ENCODE results near the gene COX17. TPM values are rescaled to one million over a fixed set of nuclear protein-coding genes. Genes with fewer than 3 reads are reported as not detected.

COX17 gene
- total RNA-seq: 10 to 100 TPM; 12.4 to 30.6 (median 24.0) TPM
- 10 to 100 TPM; 26.9 to 42.2 TPM for polyA plus RNA-seq
- long read RNA-seq, donor 1, transcript COX17-201 (3 exons, 684 nt): major isoform, 6 of 10 reads
- long read RNA-seq, donor 1, partial matches to known transcripts: 0 of 10 reads
- long read RNA-seq, donor 1, other reads (novel, unspliced or antisense): 0 of 10 reads
- long read RNA-seq, donor 2, transcript COX17-201 (3 exons, 684 nt): major isoform, 42 of 49 reads
- long read RNA-seq, donor 2, partial matches to known transcripts: 5 of 49 reads
- long read RNA-seq, donor 2, other reads (novel, unspliced or antisense): 0 of 49 reads
- long read RNA-seq, donor 3, transcript COX17-201 (3 exons, 684 nt): major isoform, 19 of 28 reads
- long read RNA-seq, donor 3, partial matches to known transcripts: 2 of 28 reads
- long read RNA-seq, donor 3, other reads (novel, unspliced or antisense): 3 of 28 reads

GRCh38 chr3:119676771-119677640 is at the start of gene COX17:
COX17 (minus strand) TSS chr3:119677406; CDS start chr3:119677310, 96 bp downstream.
- TF ChIP-seq EP300 (IDR thresholded peaks at IDR 0.05): no peak
- peak; percentile 61 for TF ChIP-seq POLR2A (IDR thresholded peaks at IDR 0.05)
- peak in 1 of 3 donors; percentile 32 for TF ChIP-seq CTCF (IDR thresholded peaks at IDR 0.05)
- no peaks in the 10 kb centered on the region for H3K36me3 ChIP-seq
- intact Hi-C loops (cut with DNase I): loop anchor here in 3 of 4 donors (10.0 kb wide), 2 partner anchors 102 to 182 kb away; partner anchors contain the start of genes TIMMDC1 (in 3 of the 3) and ADPRH (in 1 of the 3)
- DNase-seq: peak; percentile 91 to 95 (median 93)
- no peaks in the 10 kb centered on the region for H3K27me3 ChIP-seq
- WGBS, 3 donors: 0% methylated on average over 48 to 54 of the region's 54 CpGs
- H3K4me1 ChIP-seq (ENCODE audit: insufficient read depth): peaks cover 2% of the 10 kb centered on the region
- peak within 1 kb of the TSS in 1 of 2 donors; percentile 70 for H3K27ac ChIP-seq
- peak within 1 kb of the TSS; percentile 85 for H3K4me3 ChIP-seq
- no peaks in the 10 kb centered on the region for H3K9me3 ChIP-seq

- 88 to 96% (median 96%) methylated on average over 2 of the region's 2 CpGs for WGBS, 3 donors
- intact Hi-C loops (cut with DNase I): no loop called here
- no peak overlapping the region for H3K27ac ChIP-seq
- H3K36me3 ChIP-seq: no peaks in the 10 kb centered on the region
- H3K4me1 ChIP-seq (ENCODE audit: insufficient read depth): no peaks in the 10 kb centered on the region
- no peaks in the 10 kb centered on the region for H3K27me3 ChIP-seq
- TF ChIP-seq POLR2A (IDR thresholded peaks at IDR 0.05) (no peak), CTCF (IDR thresholded peaks at IDR 0.05) (no peak), EP300 (IDR thresholded peaks at IDR 0.05) (no peak)
- no peak overlapping the region for H3K4me3 ChIP-seq
- H3K9me3 ChIP-seq: no peaks in the 10 kb centered on the region
- DNase-seq: no peak
These were observed 49.7 kb upstream of the COX17 start for GRCh38 chr3:119726909-119727308.

GRCh38 chr3:119723022-119723421 is 45.8 kb upstream of the COX17 start:
- WGBS, 3 donors: 8 to 17% (median 15%) methylated on average over 2 of the region's 2 CpGs
- H3K27me3 ChIP-seq: no peaks in the 10 kb centered on the region
- H3K4me1 ChIP-seq (ENCODE audit: insufficient read depth): no peaks in the 10 kb centered on the region
- H3K27ac ChIP-seq: no peak overlapping the region
- H3K4me3 ChIP-seq: no peak overlapping the region
- no peak for TF ChIP-seq EP300 (IDR thresholded peaks at IDR 0.05)
- TF ChIP-seq CTCF (IDR thresholded peaks at IDR 0.05): no peak
- no peak for TF ChIP-seq POLR2A (IDR thresholded peaks at IDR 0.05)
- no peaks in the 10 kb centered on the region for H3K9me3 ChIP-seq
- intact Hi-C loops (cut with DNase I): no loop called here
- no peak for DNase-seq
- no peaks in the 10 kb centered on the region for H3K36me3 ChIP-seq

GRCh38 chr3:119717520-119717919 is 40.3 kb upstream of the COX17 start:
- H3K4me1 ChIP-seq (ENCODE audit: insufficient read depth): peaks cover 7% of the 10 kb centered on the region
- no peak for TF ChIP-seq POLR2A (IDR thresholded peaks at IDR 0.05)
- no peak for TF ChIP-seq CTCF (IDR thresholded peaks at IDR 0.05)
- no peak for TF ChIP-seq EP300 (IDR thresholded peaks at IDR 0.05)
- H3K27ac ChIP-seq: no peak overlapping the region
- no peaks in the 10 kb centered on the region for H3K36me3 ChIP-seq
- no peak overlapping the region for H3K4me3 ChIP-seq
- no peaks in the 10 kb centered on the region for H3K9me3 ChIP-seq
- intact Hi-C loops (cut with DNase I): no loop called here
- no peaks in the 10 kb centered on the region for H3K27me3 ChIP-seq
- WGBS, 3 donors: 66 to 72% (median 70%) methylated on average over 5 of the region's 5 CpGs
- DNase-seq: no peak
